Measurements from ENCODE around the gene ZBTB45. TPM values are rescaled to one million over a fixed set of nuclear protein-coding genes. Genes with fewer than 3 reads are reported as not detected.

The ZBTB45 gene
- total RNA-seq, 1 experiment from 2014 or later: 19.7 TPM

- TF ChIP-seq IRF1 (CRISPR knock-in tag; IDR thresholded peaks at IDR 0.05) (no peak), TCF7 (CRISPR knock-in tag; IDR thresholded peaks at IDR 0.05; ENCODE audit: low read depth) (no peak), ZNF317 (CRISPR knock-in tag; IDR thresholded peaks at IDR 0.05; ENCODE audit: borderline replicate concordance, low read depth) (no peak), SMAD3 (CRISPR knock-in tag; IDR thresholded peaks at IDR 0.05; ENCODE audit: borderline replicate concordance) (no peak), ATF3 (CRISPR knock-in tag; conservative IDR thresholded peaks at IDR 0.05) (no peak), FOXP1 (CRISPR knock-in tag; IDR thresholded peaks at IDR 0.05; ENCODE audit: borderline replicate concordance) (no peak), PREB (CRISPR knock-in tag; IDR thresholded peaks at IDR 0.05; ENCODE audit: borderline replicate concordance) (no peak), SMAD4 (CRISPR knock-in tag; IDR thresholded peaks at IDR 0.05) (no peak), CREB1 (CRISPR knock-in tag; IDR thresholded peaks at IDR 0.05) (no peak)
Measured at GRCh38 chr19:58479736-58480480, 39.7 kb downstream of the ZBTB45 start (continued).

- CTCF ChIA-PET: no interaction called here
- ATAC-seq: no peak
- DNase-seq (ENCODE audit: low spot score): no peak
- H3K4me1 Mint-ChIP-seq: peaks cover 9% of the 10 kb centered on the region
- H3K27ac Mint-ChIP-seq: no peak overlapping the region
- no peaks in the 10 kb centered on the region; the same call in none of the 2 replicates for H3K27me3 Mint-ChIP-seq (ENCODE audit: low read depth)
- POLR2A ChIA-PET: no interaction called here
- no peak overlapping the region for H3K4me3 Mint-ChIP-seq
- TF ChIP-seq CDX4 (CRISPR knock-in tag; IDR thresholded peaks at IDR 0.05; ENCODE audit: borderline replicate concordance): no peak
- TF ChIP-seq FOXJ3 (CRISPR knock-in tag; IDR thresholded peaks at IDR 0.05; ENCODE audit: borderline replicate concordance): no peak
- TF ChIP-seq SMAD4 (CRISPR knock-in tag; IDR thresholded peaks at IDR 0.05): no peak
- TF ChIP-seq SOX15 (CRISPR knock-in tag; IDR thresholded peaks at IDR 0.05): no peak
- no peak for TF ChIP-seq JUN (CRISPR knock-in tag; IDR thresholded peaks at IDR 0.05)
- TF ChIP-seq RELA (CRISPR knock-in tag; IDR thresholded peaks at IDR 0.05; ENCODE audit: borderline replicate concordance): no peak
- TF ChIP-seq GTF2I (CRISPR knock-in tag; conservative IDR thresholded peaks at IDR 0.05): no peak
- TF ChIP-seq MAX (CRISPR knock-in tag; IDR thresholded peaks at IDR 0.05): no peak
- no peaks in the 10 kb centered on the region for H3K9me3 Mint-ChIP-seq
- no peaks in the 10 kb centered on the region for H3K36me3 Mint-ChIP-seq
Measured at GRCh38 chr19:58479303-58479702, 40.3 kb downstream of the ZBTB45 start.

- Mint-ChIP-seq H3K9me3 (no peaks in the 10 kb centered on the region), H3K27me3 (ENCODE audit: low read depth) (no peaks in the 10 kb centered on the region; the same call in none of the 2 replicates), H3K27ac (no peak overlapping the region), H3K4me1 (peaks cover 9% of the 10 kb centered on the region), H3K36me3 (no peaks in the 10 kb centered on the region), H3K4me3 (no peak overlapping the region)
- CTCF ChIA-PET: no interaction called here
- POLR2A ChIA-PET: interaction anchor here (0.6 kb wide), 1 partner anchor 46 kb away, joined by 6 read pairs; no protein-coding TSS in a partner anchor
- TF ChIP-seq GRHL2 (CRISPR knock-in tag; IDR thresholded peaks at IDR 0.05; ENCODE audit: insufficient replicate concordance, severe bottlenecking): no peak
- TF ChIP-seq SMAD4 (CRISPR knock-in tag; IDR thresholded peaks at IDR 0.05): no peak
- no peak for TF ChIP-seq FOXP4 (CRISPR knock-in tag; IDR thresholded peaks at IDR 0.05)
- TF ChIP-seq NFYB (CRISPR knock-in tag; conservative IDR thresholded peaks at IDR 0.05; ENCODE audit: low read depth): no peak
- no peak for TF ChIP-seq CREB1 (CRISPR knock-in tag; IDR thresholded peaks at IDR 0.05)
- TF ChIP-seq FOXJ3 (CRISPR knock-in tag; IDR thresholded peaks at IDR 0.05; ENCODE audit: borderline replicate concordance): no peak
- TF ChIP-seq ZNF138 (CRISPR knock-in tag; conservative IDR thresholded peaks at IDR 0.05): no peak
- no peak for TF ChIP-seq ZSCAN18 (CRISPR knock-in tag; IDR thresholded peaks at IDR 0.05)
- no peak for TF ChIP-seq ZNF416 (CRISPR knock-in tag; IDR thresholded peaks at IDR 0.05)
- no peak for TF ChIP-seq CBFB (CRISPR knock-in tag; IDR thresholded peaks at IDR 0.05; ENCODE audit: low read depth)
- no peak for TF ChIP-seq MLX (CRISPR knock-in tag; IDR thresholded peaks at IDR 0.05)
- no peak for TF ChIP-seq USF1 (CRISPR knock-in tag; IDR thresholded peaks at IDR 0.05)
- no peak for DNase-seq (ENCODE audit: low spot score)
- ATAC-seq: no peak
Measured at GRCh38 chr19:58477871-58478270, 41.7 kb downstream of the ZBTB45 start.

Measured in WTC11 (cell line).